GM18505 (cell line): Measurements from ENCODE around the gene VTCN1.
"Not testable (repeated sequence)": the region's sequence is repeated elsewhere in the genome, so short reads cannot be mapped to it uniquely, and the experiment has no call there.

Source experiments
- ATAC-seq: cut with Tn5 transposase; IDR thresholded peaks from one replicate; pipeline ENCODE4 v1.9.1; 2021; ENCODE audit not compliant: unreplicated experiment
- POLR2A ChIP-seq: IDR thresholded peaks from 4 replicates; pipeline ENCODE4 v1.6.1; 2011; ENCODE audit warnings: borderline replicate concordance; ENCODE audit not compliant: insufficient read depth, insufficient read length; ENCODE audit errors: extremely low read depth

The VTCN1 gene

DNA sequence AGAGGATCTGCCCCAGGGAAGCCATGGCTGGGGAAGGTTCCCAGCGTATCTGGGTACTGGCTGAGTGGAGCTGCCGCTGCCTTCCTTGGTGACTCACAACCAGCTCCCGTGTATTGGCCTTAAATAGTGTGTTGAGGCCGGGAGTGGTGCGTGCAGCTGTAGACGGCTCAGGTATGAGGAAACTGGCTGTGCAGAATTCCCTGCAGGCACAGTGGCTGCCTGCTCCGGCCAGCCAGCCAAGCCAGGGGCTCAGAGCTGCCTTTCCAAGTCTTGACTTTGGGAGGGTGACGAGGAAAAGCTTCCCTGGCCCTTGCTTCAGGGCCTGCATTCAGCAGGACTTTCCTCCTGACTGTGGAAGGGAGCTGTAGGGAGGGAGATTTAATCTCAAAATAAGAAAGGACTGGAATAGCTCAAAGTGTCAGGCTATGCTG, at the start of gene VTCN1:
VTCN1 (minus strand) TSS at position 97 of the 431 bp plus-strand sequence; CDS start at position 25, 72 bp downstream.
- no peak for ATAC-seq
- no peak for TF ChIP-seq POLR2A

GRCh38 chr1:117258791-117259190, 48.1 kb upstream of the VTCN1 start:
- ATAC-seq = no peak
- no peak for TF ChIP-seq POLR2A

- not testable (repeated sequence) for ATAC-seq
These were observed 47.3 kb upstream of the VTCN1 start for GRCh38 chr1:117258075-117258474.

GRCh38 chr1:117257291-117257690, 46.6 kb upstream of the VTCN1 start:
- no peak for ATAC-seq

DNA sequence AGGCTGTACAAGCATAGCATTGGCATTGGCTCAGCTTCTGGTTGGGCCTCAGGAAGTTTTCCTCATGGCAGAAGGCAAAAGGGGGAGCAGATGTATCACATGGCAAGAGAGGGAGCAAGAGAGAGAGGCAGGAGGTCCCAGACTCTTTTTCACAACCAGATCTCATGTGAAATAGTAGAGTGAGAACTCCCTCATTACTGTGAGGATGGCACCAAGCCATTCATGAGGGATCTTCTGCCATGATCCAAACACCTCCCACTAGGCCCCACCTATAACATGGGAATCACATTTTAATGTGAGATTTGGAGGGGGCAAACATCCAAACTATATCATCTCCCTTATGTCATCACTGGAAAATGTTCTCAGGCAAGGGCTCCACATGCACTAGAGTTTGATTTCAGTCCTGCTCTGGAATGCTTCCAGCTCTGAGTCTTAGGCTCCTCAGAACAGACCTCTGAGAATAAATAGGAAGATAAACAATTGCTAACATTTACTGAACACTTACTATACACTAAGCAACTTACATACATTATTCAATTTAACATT, 39.4 kb upstream of the VTCN1 start:
- TF ChIP-seq POLR2A = no peak

More at GRCh38 chr1:117257291-117257690, 46.6 kb upstream of the VTCN1 start:
- no peak for TF ChIP-seq POLR2A

GRCh38 chr1:117244971-117245370, 34.2 kb upstream of the VTCN1 start:
- ATAC-seq = no peak
- no peak for TF ChIP-seq POLR2A

More for the DNA sequence above, 39.4 kb upstream of the VTCN1 start:
- ATAC-seq = no peak

GRCh38 chr1:117244306-117244705, 33.6 kb upstream of the VTCN1 start:
- no peak for ATAC-seq
- no peak for TF ChIP-seq POLR2A

GRCh38 chr1:117241512-117241911, 30.8 kb upstream of the VTCN1 start:
- no peak for TF ChIP-seq POLR2A
- no peak for ATAC-seq

GRCh38 chr1:117240547-117240946, 29.8 kb upstream of the VTCN1 start:
- ATAC-seq = no peak

DNA sequence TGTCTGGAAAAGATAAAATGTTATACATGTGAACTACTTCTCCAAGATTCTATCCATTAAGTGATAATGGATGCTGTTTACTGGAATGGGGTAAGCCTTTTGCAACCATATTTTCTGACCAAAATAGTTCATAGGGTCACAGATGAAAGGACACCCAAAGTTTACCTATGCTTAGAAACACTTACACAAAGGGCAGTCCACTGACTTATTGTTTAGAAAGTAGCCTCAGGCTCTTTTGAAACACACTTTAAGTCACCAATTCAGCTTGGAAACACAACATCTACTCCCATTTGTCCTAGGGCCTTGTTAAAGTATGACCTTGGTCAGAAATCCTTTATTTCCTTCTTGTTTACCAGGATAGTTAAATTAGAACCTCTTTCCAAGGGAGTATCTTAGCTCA, 28.7 kb upstream of the VTCN1 start:
- TF ChIP-seq POLR2A = no peak
- ATAC-seq = no peak

More at GRCh38 chr1:117240547-117240946, 29.8 kb upstream of the VTCN1 start:
- no peak for TF ChIP-seq POLR2A

- no peak for ATAC-seq
- TF ChIP-seq POLR2A = no peak
These were observed 27.1 kb upstream of the VTCN1 start for GRCh38 chr1:117237726-117238381.

DNA sequence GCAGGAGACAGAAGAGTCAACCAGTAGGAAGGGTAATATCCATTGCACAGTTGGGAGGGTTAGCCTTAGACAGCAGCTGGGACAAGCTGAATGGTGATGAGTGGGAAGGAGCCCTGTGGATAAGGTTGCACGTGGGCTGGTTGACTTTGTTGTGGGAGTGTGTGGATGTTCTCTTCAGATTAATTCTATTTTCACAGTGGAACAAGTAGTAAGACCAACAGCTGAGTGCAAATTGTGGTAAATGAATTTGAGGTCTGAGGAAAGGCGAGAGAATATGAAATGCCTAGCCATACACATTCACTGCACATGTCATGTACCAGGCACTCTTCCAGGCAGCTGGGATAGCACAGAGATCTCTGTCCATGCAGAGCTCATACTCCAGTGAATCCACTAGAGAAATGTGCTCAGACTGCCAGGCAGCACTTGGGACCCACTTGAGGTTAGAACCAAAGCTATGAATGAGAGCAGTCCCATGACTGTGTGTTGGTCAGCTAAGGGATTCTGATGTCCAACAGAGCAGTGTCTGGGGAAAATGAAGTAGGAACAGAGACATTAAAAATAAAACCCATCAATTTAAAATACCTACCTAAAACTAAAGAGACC, 25.2 kb upstream of the VTCN1 start:
- no peak for TF ChIP-seq POLR2A
- no peak for ATAC-seq

- TF ChIP-seq POLR2A = no peak
- no peak for ATAC-seq
These were observed 21.8 kb upstream of the VTCN1 start for GRCh38 chr1:117232531-117232930.

DNA sequence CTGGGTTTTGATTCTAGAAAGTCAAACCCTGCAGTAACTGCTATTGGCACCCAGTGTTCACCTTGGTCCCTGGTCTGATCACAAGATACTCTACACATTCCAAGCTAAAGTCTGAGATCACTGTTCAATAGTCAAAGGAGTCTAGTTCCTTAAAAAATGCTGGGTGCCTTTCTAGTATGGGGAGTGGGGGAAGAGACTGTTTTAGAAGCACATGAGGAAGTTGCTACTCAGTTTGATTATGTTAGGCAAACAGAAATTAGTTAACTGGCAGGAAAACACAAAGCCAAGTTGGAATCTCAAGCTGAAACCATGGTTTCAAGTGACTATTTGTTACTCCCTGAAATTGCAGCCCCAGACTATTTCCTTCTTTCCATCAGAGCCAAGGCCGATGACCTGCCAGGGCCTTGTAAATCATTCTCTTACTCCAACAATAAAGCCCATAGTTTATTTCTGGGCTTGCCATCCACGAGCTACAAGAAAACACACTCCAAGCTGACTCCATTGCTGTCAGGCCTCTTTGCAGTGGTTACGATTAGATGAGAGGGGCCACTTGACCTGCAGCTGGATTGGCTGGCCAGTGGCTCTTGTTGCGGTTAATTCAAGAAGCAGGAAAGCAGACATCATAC, 21.1 kb upstream of the VTCN1 start:
- ATAC-seq = no peak
- no peak for TF ChIP-seq POLR2A
